GM12878 (cell line): ENCODE data around the gene DDX31.

ENCODE experiments used
- BHLHE40 ChIP-seq, 2 experiments: fragments of 450-650 bp in 1 of 2; IDR thresholded peaks; 2 replicates each; pipeline ENCODE4 v1.6.1; 2011 to 2017; ENCODE audit warnings: low read depth in 2 of 2, borderline replicate concordance in 1 of 2, improper control_type of control experiment in 1 of 2, low read length in 1 of 2, mild to moderate bottlenecking in 1 of 2
- HDAC2 ChIP-seq: fragments of 200-600 bp; sonication (generic); IDR thresholded peaks from 2 replicates; pipeline ENCODE4 v1.6.1; 2017
- KDM1A ChIP-seq: fragments of 200-600 bp; sonication (generic); IDR thresholded peaks from 2 replicates; pipeline ENCODE4 v1.6.1; 2016; ENCODE audit warnings: borderline replicate concordance
- MTA2 ChIP-seq: fragments of 450-650 bp; IDR thresholded peaks from 2 replicates; pipeline ENCODE4 v1.6.1; 2016; ENCODE audit warnings: low read depth, mild to moderate bottlenecking, moderate library complexity
- MYC ChIP-seq: IDR thresholded peaks from 2 replicates; pipeline ENCODE4 v1.6.1; 2011; ENCODE audit warnings: mild to moderate bottlenecking, low read length, moderate library complexity, inconsistent platforms; ENCODE audit not compliant: insufficient read depth, insufficient replicate concordance, insufficient read length, severe bottlenecking
- POLR2AphosphoS5 ChIP-seq: IDR thresholded peaks from 2 replicates; pipeline ENCODE4 v1.6.1; 2011; ENCODE audit warnings: mild to moderate bottlenecking, low read length, inconsistent platforms
- TCF12 ChIP-seq: IDR thresholded peaks from 2 replicates; pipeline ENCODE4 v1.6.1; 2011; ENCODE audit warnings: low read depth, mild to moderate bottlenecking, low read length

DNA sequence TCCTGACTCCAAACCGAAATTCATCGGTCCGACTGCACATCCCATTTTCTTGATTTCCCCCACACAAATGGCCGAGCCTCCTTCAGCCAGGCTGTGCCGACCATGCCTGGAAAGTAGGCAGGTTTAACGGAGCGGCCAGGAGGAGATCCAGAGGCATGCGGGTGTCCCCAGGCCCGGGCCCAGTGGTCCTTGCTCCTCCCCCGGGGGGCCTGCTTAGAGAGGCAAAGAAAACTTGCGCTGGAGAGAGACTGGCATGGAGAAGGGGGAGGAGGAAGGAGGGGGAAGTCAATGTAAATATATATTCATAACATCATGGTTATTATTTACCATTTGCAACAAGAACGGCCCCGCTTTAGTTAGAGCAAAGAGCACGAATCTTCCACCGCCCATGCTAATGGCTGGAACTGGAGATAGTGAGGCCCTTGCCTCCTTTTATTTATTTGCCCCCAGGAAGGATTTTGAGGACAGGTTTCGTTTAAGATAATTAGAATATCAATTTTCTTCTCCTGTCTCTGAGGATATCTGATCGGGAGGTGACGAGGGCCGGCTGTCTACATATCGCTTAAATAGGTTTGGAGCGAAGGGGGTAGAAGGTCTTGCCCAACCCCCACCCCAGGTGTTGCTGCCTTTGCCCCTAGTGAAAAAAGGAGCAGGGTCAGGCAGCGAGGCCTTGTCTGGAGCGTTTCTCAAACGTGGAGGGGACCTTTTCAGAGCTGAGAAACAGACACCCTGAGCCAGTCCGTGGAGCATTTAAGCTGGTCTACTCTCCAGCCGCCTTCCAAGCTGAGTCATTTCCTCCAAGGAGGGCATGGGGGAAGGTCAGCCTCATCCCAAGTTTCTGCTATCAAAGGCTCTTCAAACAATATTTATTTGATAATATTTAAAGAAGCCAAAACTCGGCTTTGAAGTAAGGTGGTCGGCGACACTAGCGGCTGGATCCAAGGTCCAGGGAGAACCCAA is 84.9 kb downstream of the DDX31 start:
- TF ChIP-seq BHLHE40 (IDR thresholded peaks at IDR 0.05; ENCODE audit: borderline replicate concordance in 1 of 2, low read depth in 2 of 2, low read length in 1 of 2), result no peak
- TF ChIP-seq MTA2, result no peak
- TF ChIP-seq POLR2AphosphoS5, result no peak
- TF ChIP-seq KDM1A, result no peak
- no peak for TF ChIP-seq TCF12
- no peak for TF ChIP-seq MYC
- TF ChIP-seq HDAC2, result no peak
